PC-3 (cell line): Measurements from ENCODE around the gene MAF. TPM values are rescaled to one million over a fixed set of nuclear protein-coding genes. Genes with fewer than 3 reads are reported as not detected.

Experiments
- ATAC-seq: fragments of 200-7000 bp; cut with Tn5 transposase; 2 replicates; pipeline ENCODE4 v1.9.1; 2020; ENCODE audit warnings: mild to moderate bottlenecking, moderate library complexity
- BruUV-seq: library from RNA; stranded (reverse); fragments of 400-500 nt; replicated peaks from 2 replicates; lab custom pipeline; 2021; lab: Mats Ljungman, UMichigan
- CTCF ChIA-PET: fragments of 300-600 bp; sonication (Branson Sonifier 250); formaldehyde crosslinking; loops from one replicate; lab custom pipeline; 2022; ENCODE audit warnings: antibody characterized with exemption; lab: Charles Lee
- POLR2A ChIA-PET: fragments of 300-600 bp; sonication (Branson Sonifier 250); formaldehyde crosslinking; loops from one replicate; lab custom pipeline; 2022; ENCODE audit warnings: antibody characterized with exemption; ENCODE audit not compliant: unreplicated experiment; lab: Charles Lee
- DNase-seq: peaks from one replicate; pipeline ENCODE4 v3.0.0-alpha.2; 2015
- H2AFZ ChIP-seq: fragments of 300-600 bp; sonication (generic); 2 replicates; pipeline ENCODE4 v1.6.0; 2016; ENCODE audit warnings: antibody characterized with exemption, low read length
- H3F3A ChIP-seq: fragments of 300-600 bp; sonication (generic); one replicate; pipeline ENCODE4 v1.6.0; 2017; ENCODE audit warnings: antibody characterized with exemption, low read length, control low read depth, mild to moderate bottlenecking; ENCODE audit not compliant: unreplicated experiment
- H3K27ac ChIP-seq: fragments of 300-600 bp; sonication (generic); 2 replicates; pipeline ENCODE4 v1.5.1; 2016; ENCODE audit warnings: mild to moderate bottlenecking, low read length
- H3K27me3 ChIP-seq: fragments of 300-600 bp; sonication (generic); 2 replicates; pipeline ENCODE4 v1.6.1; 2016; ENCODE audit warnings: low read length, mixed read lengths
- H3K36me3 ChIP-seq: fragments of 300-600 bp; sonication (generic); 2 replicates; pipeline ENCODE4 v1.6.1; 2016; ENCODE audit warnings: low read depth, mixed run types, low read length, mixed read lengths
- H3K4me1 ChIP-seq: fragments of 300-600 bp; sonication (generic); 2 replicates; pipeline ENCODE4 v1.5.1; 2016; ENCODE audit warnings: low read length; ENCODE audit not compliant: insufficient read depth
- H3K4me2 ChIP-seq: fragments of 300-600 bp; sonication (generic); 2 replicates; pipeline ENCODE4 v1.6.0; 2016; ENCODE audit warnings: low read length
- H3K4me3 ChIP-seq: fragments of 300-600 bp; sonication (generic); 2 replicates; pipeline ENCODE4 v1.5.1; 2016; ENCODE audit warnings: mild to moderate bottlenecking, low read length, mixed read lengths
- H3K79me2 ChIP-seq: fragments of 300-600 bp; sonication (generic); 2 replicates; pipeline ENCODE4 v1.6.1; 2017; ENCODE audit warnings: low read length, mixed read lengths
- H3K9ac ChIP-seq: fragments of 300-600 bp; sonication (generic); 2 replicates; pipeline ENCODE4 v1.6.0; 2016; ENCODE audit warnings: mild to moderate bottlenecking, low read length
- H3K9me2 ChIP-seq: fragments of 300-600 bp; sonication (generic); replicated peaks from 2 replicates; pipeline ENCODE4 v1.6.1; 2016; ENCODE audit warnings: mixed run types, low read length, mixed read lengths
- H3K9me3 ChIP-seq: fragments of 300-600 bp; sonication (generic); 2 replicates; pipeline ENCODE4 v1.6.1; 2016; ENCODE audit warnings: low read length, mixed read lengths
- H4K20me1 ChIP-seq: fragments of 300-600 bp; sonication (generic); 2 replicates; pipeline ENCODE4 v1.6.1; 2016; ENCODE audit warnings: low read length, mixed read lengths
- EZH2 ChIP-seq: fragments of 300-600 bp; sonication (generic); IDR thresholded peaks from one replicate; pipeline ENCODE4 v1.6.1; 2017; ENCODE audit warnings: antibody characterized with exemption, mild to moderate bottlenecking, low read length; ENCODE audit not compliant: unreplicated experiment
- EZH2phosphoT487 ChIP-seq: fragments of 300-600 bp; sonication (generic); IDR thresholded peaks from 2 replicates; pipeline ENCODE4 v1.6.1; 2018; ENCODE audit warnings: mild to moderate bottlenecking, antibody characterized with exemption, low read length, borderline replicate concordance
- intact Hi-C: fragments of 100-400 bp; cut with micrococcal nuclease; formaldehyde crosslinking; loops from 2 replicates; pipeline ENCODE4 v1.9.0; 2023
- total RNA-seq: library from RNA; depleted of rRNA; stranded (reverse); fragments of >200 nt; gene quantifications from 2 replicates; pipeline ENCODE4 v1.2.3, GENCODE V29; 2014
- TF ChIP-seq, protein P1 (sequence below): fragments of 300-600 bp; sonication (generic); conservative IDR thresholded peaks from 2 replicates; pipeline ENCODE4 v1.5.1; 2017; ENCODE audit warnings: antibody characterized with exemption, low read depth, mild to moderate bottlenecking, low read length

The MAF gene
- total RNA-seq, 1 experiment from 2014 or later, result not detected

DNA sequence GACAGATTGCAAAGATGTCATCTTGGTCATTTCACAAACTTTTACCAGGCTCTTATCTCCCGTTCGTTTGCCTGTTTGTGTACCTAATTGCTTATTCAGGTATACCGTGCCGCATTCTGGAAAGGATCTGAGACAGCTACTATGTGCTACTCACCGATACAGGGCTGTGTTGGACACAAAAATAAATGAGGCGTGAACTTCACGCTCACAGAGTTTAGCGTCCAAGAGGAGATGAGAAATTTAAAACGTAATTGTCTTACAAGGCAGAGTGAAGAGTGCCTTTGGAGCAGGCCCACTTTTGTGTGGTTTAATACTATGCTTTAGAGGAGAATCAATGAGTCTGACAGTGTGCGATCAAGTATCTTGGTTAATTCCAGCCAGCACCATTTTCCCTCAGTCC is 26.7 kb downstream of the MAF start:
- DNase-seq (no peak), ATAC-seq (no peak)
- Histone ChIP-seq H3K9me3 (no peaks in the 10 kb centered on the region), H3K4me1 (no peaks in the 10 kb centered on the region), H3K9ac (no peak overlapping the region), H2AFZ (no peak overlapping the region), H3K9me2 (no peaks in the 10 kb centered on the region), H3K36me3 (no peaks in the 10 kb centered on the region), H3F3A (no peaks in the 10 kb centered on the region), H3K27me3 (no peaks in the 10 kb centered on the region), H3K79me2 (no peaks in the 10 kb centered on the region), H3K4me2 (no peak overlapping the region), H3K27ac (no peak overlapping the region), H4K20me1 (no peaks in the 10 kb centered on the region), H3K4me3 (no peak overlapping the region)
- ChIA-PET POLR2A (no interaction called here), CTCF (no interaction called here)
- no TSS peak for BruUV-seq
- TF ChIP-seq EZH2, result no peak
- TF ChIP-seq EZH2phosphoT487, result no peak
- TF ChIP-seq, protein P1, sequence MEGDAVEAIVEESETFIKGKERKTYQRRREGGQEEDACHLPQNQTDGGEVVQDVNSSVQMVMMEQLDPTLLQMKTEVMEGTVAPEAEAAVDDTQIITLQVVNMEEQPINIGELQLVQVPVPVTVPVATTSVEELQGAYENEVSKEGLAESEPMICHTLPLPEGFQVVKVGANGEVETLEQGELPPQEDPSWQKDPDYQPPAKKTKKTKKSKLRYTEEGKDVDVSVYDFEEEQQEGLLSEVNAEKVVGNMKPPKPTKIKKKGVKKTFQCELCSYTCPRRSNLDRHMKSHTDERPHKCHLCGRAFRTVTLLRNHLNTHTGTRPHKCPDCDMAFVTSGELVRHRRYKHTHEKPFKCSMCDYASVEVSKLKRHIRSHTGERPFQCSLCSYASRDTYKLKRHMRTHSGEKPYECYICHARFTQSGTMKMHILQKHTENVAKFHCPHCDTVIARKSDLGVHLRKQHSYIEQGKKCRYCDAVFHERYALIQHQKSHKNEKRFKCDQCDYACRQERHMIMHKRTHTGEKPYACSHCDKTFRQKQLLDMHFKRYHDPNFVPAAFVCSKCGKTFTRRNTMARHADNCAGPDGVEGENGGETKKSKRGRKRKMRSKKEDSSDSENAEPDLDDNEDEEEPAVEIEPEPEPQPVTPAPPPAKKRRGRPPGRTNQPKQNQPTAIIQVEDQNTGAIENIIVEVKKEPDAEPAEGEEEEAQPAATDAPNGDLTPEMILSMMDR, result no peak
- intact Hi-C loops, result no loop called here

DNA sequence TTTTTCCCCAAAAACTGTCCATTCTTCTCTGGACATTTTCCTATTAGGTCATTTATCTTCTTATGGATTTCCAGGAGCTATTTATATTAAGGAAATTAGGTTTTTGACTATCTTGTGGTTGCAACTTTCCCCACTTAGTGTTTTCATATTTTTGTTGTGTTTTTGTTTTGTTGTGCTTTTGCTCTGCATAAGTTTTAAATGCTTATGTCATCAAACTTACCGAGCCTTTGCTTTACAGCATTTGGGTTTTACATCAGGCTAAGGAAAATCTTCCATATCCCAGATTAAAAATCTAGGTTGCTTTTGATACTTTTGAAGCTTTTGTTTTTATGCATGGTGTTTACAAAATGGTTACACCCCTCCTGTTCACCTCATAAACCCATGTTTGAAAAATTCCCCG is 27.5 kb downstream of the MAF start:
- Histone ChIP-seq H3K27me3 (no peaks in the 10 kb centered on the region), H3K27ac (no peak overlapping the region), H3K4me2 (no peak overlapping the region), H3K4me3 (no peak overlapping the region), H2AFZ (no peak overlapping the region), H3K9ac (no peak overlapping the region), H3K9me3 (no peaks in the 10 kb centered on the region), H3K79me2 (no peaks in the 10 kb centered on the region), H3K4me1 (no peaks in the 10 kb centered on the region), H4K20me1 (no peaks in the 10 kb centered on the region), H3F3A (no peaks in the 10 kb centered on the region), H3K36me3 (no peaks in the 10 kb centered on the region), H3K9me2 (no peaks in the 10 kb centered on the region)
- DNase-seq, result no peak
- ChIA-PET CTCF (no interaction called here), POLR2A (no interaction called here)
- ATAC-seq, result no peak
- BruUV-seq, result no TSS peak
- intact Hi-C loops, result no loop called here
- TF ChIP-seq EZH2, result no peak
- TF ChIP-seq, protein P1, result no peak
- no peak for TF ChIP-seq EZH2phosphoT487

DNA sequence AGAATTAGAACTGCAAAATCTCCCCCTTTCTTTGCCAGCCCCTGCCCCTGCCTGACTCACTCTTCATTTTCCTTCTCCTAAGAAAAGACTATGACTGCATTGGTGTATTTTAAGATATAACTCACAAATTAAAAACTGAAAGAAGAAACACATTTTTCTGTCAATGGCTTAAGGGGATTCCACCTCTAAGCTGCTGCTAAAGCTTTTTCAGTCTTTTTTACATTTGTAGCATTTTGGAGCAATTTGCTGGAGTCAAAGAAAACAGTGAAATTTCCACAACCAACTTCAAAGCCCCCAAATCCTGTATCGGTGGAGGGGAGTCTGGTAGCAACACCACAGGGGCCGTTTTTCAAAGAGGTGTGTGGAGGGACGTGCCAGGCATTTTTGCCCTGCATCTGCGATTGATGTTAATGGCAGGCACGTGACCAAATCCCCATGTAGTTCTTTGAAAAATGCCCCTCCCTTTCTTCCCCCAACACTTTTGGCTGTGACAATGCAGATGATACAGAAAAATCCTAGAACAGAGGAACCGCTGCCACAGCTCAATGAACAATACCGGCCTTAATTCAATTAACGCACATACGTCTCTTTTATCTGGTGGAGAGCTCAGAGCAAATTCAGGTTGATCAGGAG is 28.5 kb downstream of the MAF start:
- Histone ChIP-seq H4K20me1 (no peaks in the 10 kb centered on the region), H3K9ac (no peak overlapping the region), H2AFZ (no peak overlapping the region), H3K9me3 (no peaks in the 10 kb centered on the region), H3K9me2 (no peaks in the 10 kb centered on the region), H3K27ac (no peak overlapping the region), H3K4me1 (no peaks in the 10 kb centered on the region), H3K4me3 (no peak overlapping the region), H3K36me3 (no peaks in the 10 kb centered on the region), H3K79me2 (no peaks in the 10 kb centered on the region), H3F3A (no peaks in the 10 kb centered on the region), H3K4me2 (no peak overlapping the region), H3K27me3 (no peaks in the 10 kb centered on the region)
- TF ChIP-seq EZH2, result no peak
- TF ChIP-seq, protein P1, result no peak
- TF ChIP-seq EZH2phosphoT487, result no peak
- DNase-seq (no peak), ATAC-seq (no peak)
- no TSS peak for BruUV-seq
- POLR2A ChIA-PET, result no interaction called here
- CTCF ChIA-PET, result no interaction called here
- intact Hi-C loops, result no loop called here
